ENCODE results near the gene GPR107. TPM values are rescaled to one million over a fixed set of nuclear protein-coding genes. Genes with fewer than 3 reads are reported as not detected.
A peak's percentile ranks its signal among the peaks of the same experiment; 100 is the strongest.

The GPR107 gene
- total RNA-seq, 4 donors from 2014 or later: 13.5 to 20.7 (median 17.5) TPM

- TF ChIP-seq, protein P1, sequence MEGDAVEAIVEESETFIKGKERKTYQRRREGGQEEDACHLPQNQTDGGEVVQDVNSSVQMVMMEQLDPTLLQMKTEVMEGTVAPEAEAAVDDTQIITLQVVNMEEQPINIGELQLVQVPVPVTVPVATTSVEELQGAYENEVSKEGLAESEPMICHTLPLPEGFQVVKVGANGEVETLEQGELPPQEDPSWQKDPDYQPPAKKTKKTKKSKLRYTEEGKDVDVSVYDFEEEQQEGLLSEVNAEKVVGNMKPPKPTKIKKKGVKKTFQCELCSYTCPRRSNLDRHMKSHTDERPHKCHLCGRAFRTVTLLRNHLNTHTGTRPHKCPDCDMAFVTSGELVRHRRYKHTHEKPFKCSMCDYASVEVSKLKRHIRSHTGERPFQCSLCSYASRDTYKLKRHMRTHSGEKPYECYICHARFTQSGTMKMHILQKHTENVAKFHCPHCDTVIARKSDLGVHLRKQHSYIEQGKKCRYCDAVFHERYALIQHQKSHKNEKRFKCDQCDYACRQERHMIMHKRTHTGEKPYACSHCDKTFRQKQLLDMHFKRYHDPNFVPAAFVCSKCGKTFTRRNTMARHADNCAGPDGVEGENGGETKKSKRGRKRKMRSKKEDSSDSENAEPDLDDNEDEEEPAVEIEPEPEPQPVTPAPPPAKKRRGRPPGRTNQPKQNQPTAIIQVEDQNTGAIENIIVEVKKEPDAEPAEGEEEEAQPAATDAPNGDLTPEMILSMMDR (IDR thresholded peaks at IDR 0.05 in 4 of 5, conservative IDR thresholded peaks at IDR 0.05 in 1 of 5): no peak
- TF ChIP-seq POLR2A (IDR thresholded peaks at IDR 0.05): no peak
- H3K27ac ChIP-seq: no peak overlapping the region
These were observed 83.5 kb downstream of the GPR107 start for GRCh38 chr9:130137081-130137640.

DNA sequence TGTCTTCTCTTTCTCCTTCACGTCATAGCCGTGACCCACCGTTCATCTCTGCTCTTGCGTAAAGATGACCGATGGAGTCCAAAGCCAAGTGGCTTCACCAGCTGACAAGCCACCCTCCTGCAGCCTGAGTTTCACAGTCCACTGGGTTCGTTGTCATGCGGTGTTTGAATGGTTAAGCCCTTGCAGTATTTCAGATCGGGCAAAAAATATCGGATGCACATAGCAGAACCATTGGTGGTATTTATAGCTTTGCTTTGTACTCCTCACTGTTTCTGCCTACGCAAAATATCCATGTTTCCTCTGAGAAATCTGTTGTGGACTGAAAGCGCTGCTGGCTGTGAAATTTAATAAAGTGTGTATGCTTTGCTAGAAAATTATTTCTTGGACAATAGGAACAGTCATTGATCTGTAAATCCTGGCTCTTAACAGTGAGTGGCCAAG, 84.0 kb downstream of the GPR107 start:
- no peak overlapping the region for H3K27ac ChIP-seq
- no peak for DNase-seq

More at GRCh38 chr9:130137081-130137640, 83.5 kb downstream of the GPR107 start:
- Histone ChIP-seq H3K4me1 (peaks cover 0 to 17% of the 10 kb centered on the region in 2 donors), H3K4me3 (no peak overlapping the region), H3K27me3 (no peaks in the 10 kb centered on the region), H3K9me3 (no peaks in the 10 kb centered on the region), H3K36me3 (peaks cover 0 to 13% of the 10 kb centered on the region in 2 donors)
- intact Hi-C loops (cut with DNase I; ENCODE audit: low total_unique reads) (no loop called here), in situ Hi-C loops (cut with MboI; ENCODE audit: low sequenced_read_pairs in 4 of 4) (no loop called here)
- ATAC-seq: no peak
- peak in 1 of 2 donors; percentile 30 for DNase-seq

DNA sequence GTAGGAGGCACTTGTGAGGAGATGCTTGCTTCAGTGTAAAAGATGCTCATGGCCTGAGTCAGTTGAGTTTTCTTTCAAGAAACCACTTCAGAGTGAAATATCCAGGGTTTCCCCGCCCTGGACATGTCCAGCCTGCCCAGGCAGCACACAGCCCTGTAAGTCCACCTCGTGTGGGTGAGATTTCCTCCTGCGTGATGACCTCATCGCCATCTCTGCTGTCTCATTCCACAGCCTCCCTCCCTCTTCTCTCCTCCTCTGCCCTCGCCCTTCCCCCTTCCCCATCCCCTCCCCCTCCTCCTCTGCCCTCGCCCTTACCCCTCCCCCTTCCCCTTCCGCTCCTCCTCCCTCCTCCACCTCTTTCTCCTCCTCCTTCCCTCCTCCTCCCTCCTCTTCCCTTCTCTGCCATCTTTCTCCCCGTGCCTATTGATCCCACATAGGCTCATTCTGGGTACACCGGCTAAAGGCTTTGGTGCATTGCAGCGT, 84.5 kb downstream of the GPR107 start:
- Histone ChIP-seq H3K9me3 (no peaks in the 10 kb centered on the region), H3K4me3 (no peak overlapping the region), H3K27ac (no peak overlapping the region), H3K4me1 (peaks cover 0 to 17% of the 10 kb centered on the region in 2 donors), H3K36me3 (peaks cover 0 to 13% of the 10 kb centered on the region in 2 donors), H3K27me3 (no peaks in the 10 kb centered on the region)
- DNase-seq (no peak), ATAC-seq (peak in 1 of 2 donors; percentile 26)
- TF ChIP-seq, protein P1 (IDR thresholded peaks at IDR 0.05 in 4 of 5, conservative IDR thresholded peaks at IDR 0.05 in 1 of 5): no peak
- no peak for TF ChIP-seq POLR2A (IDR thresholded peaks at IDR 0.05)
- in situ Hi-C loops (cut with MboI; ENCODE audit: low sequenced_read_pairs in 4 of 4) (no loop called here), intact Hi-C loops (cut with DNase I; ENCODE audit: low total_unique reads) (no loop called here)

More for the DNA sequence above, 84.0 kb downstream of the GPR107 start:
- no peaks in the 10 kb centered on the region for H3K9me3 ChIP-seq
- peaks cover 0 to 17% of the 10 kb centered on the region in 2 donors for H3K4me1 ChIP-seq
- no peak for ATAC-seq
- H3K27me3 ChIP-seq: no peaks in the 10 kb centered on the region
- in situ Hi-C loops (cut with MboI; ENCODE audit: low sequenced_read_pairs in 4 of 4) (no loop called here), intact Hi-C loops (cut with DNase I; ENCODE audit: low total_unique reads) (no loop called here)
- H3K36me3 ChIP-seq: peaks cover 0 to 13% of the 10 kb centered on the region in 2 donors
- H3K4me3 ChIP-seq: no peak overlapping the region
- TF ChIP-seq, protein P1 (IDR thresholded peaks at IDR 0.05 in 4 of 5, conservative IDR thresholded peaks at IDR 0.05 in 1 of 5): no peak
- TF ChIP-seq POLR2A (IDR thresholded peaks at IDR 0.05): no peak

DNA sequence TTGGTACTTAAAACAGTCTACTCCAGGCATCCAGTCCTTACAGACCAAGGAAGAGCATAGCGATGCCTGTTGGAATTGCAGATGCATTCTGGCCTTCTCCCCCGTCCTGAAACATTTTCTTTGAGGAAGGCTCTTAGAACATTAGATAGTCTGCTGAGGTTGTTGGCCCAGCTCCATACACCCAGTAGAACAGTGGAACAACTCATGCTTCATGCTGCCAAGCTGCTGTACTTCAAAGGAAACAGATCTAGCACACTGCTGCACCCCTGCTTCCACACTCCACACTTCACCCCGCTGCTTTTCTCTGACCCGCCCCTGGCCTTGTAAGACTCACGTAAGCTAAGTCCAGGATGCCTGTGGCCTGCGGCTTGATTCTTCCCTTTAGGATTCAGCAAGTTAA, 85.1 kb downstream of the GPR107 start:
- Histone ChIP-seq H3K27ac (no peak overlapping the region), H3K4me3 (no peak overlapping the region), H3K4me1 (peaks cover 0 to 17% of the 10 kb centered on the region in 2 donors), H3K9me3 (no peaks in the 10 kb centered on the region), H3K27me3 (no peaks in the 10 kb centered on the region), H3K36me3 (peaks cover 0 to 13% of the 10 kb centered on the region in 2 donors)
- DNase-seq (peak; percentile 28 to 57), ATAC-seq (peak; percentile 55 to 72)
- intact Hi-C loops (cut with DNase I; ENCODE audit: low total_unique reads): no loop called here
- TF ChIP-seq, protein P1 (IDR thresholded peaks at IDR 0.05 in 4 of 5, conservative IDR thresholded peaks at IDR 0.05 in 1 of 5): no peak
- TF ChIP-seq POLR2A (IDR thresholded peaks at IDR 0.05): no peak
- in situ Hi-C loops (cut with MboI; ENCODE audit: low sequenced_read_pairs in 4 of 4): no loop called here
